GM19372 (cell line): Measurements from ENCODE around the gene TBXA2R.

Source experiments
- ATAC-seq: cut with Tn5 transposase; IDR thresholded peaks from one replicate; pipeline ENCODE4 v1.9.1; 2021; ENCODE audit warnings: mild to moderate bottlenecking, low read depth, moderate library complexity; ENCODE audit not compliant: unreplicated experiment

The TBXA2R gene

DNA sequence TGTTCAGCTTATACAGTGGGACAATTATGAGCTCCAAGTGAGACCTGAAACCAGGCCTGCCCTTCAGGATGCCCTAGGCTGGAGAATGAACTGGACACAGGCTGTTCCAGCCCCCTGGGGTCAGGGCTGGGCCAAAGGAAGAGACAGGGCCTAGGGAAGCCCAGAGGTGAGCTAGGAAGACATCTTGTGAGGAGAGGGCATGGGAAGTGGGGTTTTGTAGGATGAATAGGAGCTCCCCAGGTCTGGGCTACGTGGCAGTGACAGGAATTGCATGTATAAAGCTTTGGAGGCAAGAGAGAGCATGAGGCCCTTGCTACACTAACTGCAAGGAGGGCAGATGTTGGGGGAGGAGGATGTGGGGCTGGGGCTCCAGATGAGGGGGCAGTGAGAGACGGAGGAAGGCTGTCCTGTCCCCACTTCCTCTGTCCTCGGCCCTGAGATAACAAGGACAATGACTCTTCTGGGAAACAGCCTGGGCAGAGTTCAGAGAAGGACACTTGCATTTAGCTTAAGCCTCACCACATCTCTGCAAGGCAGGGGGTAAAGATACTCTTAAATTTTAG is 1.5 kb upstream of the TBXA2R start:
- no peak for ATAC-seq

DNA sequence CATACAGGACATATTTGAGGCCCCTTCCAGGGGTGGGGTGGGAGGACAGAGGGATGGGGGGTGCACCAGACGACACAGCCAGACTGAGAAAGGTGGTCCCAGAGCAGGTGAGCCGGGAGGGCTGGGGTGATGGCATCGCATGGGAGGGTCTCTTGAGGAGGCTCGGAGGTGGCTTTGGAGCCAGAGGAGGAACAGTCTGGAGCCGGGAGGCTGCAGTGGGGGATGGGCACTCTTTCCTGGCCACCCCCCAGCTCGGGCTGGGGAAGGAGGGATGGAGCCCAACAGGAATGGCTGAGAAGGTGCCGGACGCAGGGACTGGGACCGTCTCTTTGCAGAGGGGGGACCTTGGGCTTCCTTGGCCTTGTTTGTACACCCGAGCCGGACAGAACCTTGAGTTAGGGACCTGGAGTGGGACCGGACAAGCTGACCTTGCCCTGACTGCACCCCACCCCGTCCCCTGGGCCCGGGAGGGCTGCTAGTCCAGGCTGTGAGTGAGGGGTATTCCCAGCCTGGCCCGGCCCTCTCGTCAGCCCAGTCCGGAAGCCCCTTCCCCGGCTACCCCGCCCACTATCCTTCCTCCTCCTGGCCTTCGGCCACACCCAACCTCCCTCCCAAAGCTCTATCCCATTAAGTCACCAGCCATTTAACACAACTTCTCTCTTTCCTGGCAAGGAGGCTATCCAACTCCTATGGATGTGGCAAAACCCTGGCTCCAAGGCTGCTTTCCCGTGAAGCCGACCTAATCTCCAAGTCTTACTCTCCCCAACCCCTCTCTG is 816 bp upstream of the TBXA2R start:
- ATAC-seq = no peak

DNA sequence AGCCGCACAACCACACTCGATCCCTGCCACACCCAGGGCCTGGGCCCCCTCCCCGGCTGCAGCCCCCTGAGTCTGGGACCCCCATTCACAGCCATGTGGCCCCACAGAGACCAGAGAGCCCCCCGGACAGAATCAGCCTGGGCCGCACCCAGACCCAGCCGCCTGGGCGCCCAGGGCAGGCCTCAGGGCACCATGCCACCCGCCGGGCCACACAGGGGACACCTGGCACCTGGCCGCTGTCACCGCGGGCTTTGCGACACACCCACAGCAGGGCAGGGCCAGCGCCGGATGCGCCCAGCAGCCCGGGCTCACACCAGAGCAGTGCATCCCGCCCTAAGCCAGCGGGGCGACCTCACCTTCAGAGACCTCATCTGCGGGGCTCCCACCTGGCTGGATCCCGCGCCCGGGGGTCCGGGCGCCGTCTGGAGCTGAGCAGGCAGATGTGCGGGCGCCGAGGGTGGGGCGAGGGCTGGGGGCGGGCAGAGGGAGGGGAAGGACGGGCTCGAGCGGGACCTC is 443 bp downstream of the TBXA2R start:
- ATAC-seq = no peak

DNA sequence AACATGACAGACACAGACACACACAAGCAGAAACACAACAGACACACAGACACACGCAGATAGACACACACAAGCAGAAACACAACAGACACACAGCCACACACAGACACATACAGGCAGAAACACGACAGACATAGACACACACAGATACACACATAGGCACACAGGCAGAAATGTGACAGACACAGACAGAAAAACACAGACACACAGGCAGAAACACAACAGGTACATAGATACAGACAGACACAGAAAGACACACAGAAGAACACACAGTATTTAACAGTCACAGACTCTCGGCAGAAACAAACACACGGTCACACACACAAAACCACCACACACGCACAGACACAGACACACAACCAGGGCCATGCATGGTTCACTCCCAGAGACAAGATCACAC is 905 bp downstream of the TBXA2R start:
- no peak for ATAC-seq

DNA sequence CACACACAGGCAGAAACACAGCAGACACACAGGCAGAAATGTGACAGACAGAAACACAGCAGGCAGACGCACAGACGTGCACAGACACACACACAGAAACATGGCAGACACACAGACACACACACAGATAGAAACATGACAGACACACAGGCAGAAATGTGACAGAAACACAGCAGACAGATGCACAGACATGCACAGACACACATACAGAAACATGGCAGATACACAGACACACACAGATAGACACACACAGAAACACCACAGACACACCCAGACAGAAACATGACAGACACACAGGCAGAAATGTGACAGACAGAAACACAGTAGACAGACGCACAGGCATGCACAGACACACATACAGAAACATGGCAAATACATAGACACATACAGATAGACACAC is 1.3 kb downstream of the TBXA2R start:
- ATAC-seq = no peak

DNA sequence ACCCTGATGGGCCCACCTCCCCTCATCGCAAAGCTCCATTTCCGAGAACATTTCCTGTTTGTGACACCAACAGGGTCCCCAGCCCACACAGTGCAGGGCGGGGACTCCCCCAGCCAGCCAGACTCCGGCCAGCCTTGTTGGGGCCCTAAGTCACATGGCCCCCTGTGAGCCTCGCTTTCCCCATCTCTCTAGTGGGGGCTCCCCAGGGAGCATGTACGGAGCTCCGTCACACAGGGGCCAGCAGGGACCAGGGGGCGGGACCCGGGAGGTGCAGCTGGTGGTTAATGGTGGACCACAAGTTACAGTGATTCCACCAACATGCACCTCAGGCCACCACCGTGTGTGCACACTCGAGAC is 1.7 kb downstream of the TBXA2R start:
- ATAC-seq = no peak

DNA sequence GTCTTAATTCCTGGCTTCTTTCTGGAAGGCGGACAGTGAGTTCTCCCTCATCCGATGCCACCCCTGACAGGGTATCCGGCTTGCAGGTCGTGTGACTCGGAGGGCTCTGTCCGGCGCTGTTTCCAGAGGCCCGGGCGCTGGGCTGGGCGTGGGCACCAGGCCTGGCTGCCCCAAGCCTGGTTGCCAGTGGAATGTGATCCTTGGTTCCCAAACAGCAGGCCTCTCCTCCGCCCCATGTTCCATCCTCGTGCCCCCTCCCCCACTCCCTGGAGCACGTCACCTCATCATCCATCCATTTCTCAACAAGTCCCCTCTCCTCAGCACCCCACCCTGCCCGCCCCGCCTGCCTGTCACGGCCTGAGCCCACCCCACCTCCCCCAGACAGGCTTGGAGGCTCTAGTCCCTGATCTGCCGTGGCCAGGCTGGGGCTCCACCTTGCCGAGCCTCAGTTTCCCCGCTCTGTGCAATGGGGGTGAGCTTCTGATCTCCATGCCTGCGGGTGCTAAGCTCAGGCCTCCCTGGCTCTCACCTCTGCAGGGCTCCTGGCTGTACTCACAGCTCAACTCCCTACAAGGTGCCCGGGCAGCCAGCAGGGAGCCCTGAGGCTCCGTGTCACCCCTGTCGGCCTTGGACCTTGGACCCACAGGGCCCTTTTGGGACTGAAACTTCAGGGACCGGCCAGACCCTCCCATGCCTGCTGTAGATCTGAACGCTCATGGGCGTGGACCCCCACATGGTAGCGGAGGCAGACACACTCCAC is 2.3 kb downstream of the TBXA2R start:
- no peak for ATAC-seq

DNA sequence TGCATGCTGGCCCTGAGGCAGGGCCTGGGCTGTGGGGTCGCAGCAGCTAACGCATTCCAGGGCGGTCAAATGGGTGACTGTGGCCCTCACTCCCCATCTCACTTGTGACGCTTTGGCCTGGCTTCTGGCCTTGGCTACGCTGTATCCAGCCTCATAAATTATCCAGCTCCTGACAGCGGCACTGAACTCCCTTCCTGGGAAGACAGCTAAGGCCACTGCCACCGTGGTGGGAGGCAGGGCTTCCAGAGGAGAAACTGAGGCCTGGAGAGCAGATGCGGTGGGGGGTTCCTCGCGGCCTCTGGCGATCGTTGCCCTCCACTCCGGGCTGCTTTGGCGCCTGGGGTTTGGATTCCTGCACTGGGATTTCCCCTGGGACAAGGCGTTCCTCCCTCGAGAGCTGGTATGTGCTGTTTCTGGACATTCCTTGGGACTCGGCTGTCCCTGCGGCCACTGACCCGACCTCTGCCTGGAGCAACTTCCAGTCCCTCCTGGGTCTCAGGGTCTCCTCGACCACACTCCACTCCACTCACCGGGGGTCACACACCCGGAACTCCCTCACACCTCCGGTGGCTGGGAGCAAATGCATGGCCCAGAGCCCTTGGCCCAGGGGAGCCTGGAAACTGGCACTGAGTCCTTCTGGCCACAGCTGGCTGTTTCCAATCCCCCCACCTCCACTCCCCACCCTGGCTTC is 3.4 kb downstream of the TBXA2R start:
- ATAC-seq = no peak

DNA sequence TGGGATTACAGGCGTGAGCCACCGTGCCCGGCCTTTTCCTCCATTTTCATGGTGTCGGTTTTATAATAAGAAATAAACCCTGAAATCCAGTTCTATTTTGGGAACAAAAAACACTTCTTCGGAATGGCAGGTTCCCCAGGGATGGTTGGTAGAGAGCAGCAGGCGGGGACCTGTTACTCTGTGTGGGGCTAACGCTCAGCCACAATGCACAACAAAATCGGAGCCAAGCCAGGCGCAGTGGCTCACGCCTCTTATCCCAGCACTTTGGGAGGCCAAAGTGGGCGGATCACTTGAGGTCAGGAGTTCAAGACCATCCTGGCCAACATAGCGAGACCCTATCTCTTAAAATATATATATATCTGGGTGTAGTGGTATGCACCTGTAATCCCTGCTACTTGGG is 5.7 kb downstream of the TBXA2R start:
- no peak for ATAC-seq

DNA sequence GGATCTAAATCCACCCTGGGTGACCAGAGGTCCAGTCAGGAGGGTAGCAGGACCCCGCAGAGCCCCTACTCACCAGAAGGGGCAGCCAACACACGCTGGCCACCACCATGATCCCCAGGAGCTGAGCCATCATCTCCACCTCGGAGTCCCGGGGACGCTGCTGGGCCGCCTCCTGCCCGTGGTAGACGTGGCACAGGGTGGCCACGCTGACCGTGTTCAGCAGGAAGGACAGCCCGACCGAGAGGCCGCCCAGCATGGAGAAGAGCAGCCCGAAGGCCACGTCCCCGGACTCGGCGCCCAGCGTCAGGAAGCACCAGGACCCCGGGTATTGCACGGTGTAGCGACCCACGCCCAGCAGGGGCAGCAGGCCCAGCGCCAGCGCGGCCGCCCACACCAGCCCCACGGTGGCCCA is 6.9 kb downstream of the TBXA2R start:
- ATAC-seq = no peak

DNA sequence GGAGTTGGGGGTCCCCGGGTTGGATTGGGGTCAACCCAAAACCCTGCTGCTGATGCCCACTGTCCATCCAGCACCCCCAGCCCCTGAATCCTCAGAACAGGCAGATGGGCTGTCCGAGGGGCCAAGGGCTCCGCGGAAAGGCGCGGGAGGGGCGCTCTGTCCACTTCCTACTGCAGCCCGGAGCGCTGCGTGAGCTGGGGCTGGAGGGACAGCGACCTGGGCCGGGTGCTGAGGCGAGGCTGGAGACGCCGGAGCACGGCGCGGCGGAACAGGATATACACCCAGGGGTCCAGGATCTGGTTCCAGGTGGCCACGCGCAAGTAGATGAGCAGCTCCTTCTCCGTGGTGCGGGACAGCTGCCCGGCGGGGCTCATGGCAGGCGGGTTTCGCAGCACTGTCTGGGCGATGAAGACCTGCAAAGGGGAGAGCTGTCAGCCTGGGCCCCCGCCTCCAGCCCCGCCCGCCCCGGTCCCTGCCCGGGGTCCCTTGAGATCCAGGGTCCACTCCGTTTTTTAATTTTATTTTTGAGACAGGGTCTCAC is 11.1 kb downstream of the TBXA2R start:
- no peak for ATAC-seq

DNA sequence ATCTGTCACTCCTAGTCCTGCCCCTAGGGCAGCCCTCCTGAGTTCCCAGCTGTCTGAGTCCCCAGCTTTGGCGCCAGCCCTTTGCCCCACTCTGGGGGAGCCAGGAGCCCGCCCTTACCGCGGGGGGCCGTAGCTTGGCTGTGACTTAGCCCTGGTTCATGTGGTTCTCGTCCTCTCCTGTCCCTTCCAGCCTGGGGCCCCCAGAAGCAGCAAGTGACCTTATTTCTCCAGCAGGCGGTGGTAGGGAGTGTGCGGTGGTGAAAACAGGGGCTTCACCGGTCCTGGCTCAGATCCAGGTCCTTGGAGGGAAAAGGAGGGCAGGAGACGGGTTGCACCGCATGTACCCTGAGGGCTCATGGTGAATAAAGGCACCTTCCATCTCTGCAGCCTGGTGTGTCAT is 13.5 kb downstream of the TBXA2R start:
- no peak for ATAC-seq

DNA sequence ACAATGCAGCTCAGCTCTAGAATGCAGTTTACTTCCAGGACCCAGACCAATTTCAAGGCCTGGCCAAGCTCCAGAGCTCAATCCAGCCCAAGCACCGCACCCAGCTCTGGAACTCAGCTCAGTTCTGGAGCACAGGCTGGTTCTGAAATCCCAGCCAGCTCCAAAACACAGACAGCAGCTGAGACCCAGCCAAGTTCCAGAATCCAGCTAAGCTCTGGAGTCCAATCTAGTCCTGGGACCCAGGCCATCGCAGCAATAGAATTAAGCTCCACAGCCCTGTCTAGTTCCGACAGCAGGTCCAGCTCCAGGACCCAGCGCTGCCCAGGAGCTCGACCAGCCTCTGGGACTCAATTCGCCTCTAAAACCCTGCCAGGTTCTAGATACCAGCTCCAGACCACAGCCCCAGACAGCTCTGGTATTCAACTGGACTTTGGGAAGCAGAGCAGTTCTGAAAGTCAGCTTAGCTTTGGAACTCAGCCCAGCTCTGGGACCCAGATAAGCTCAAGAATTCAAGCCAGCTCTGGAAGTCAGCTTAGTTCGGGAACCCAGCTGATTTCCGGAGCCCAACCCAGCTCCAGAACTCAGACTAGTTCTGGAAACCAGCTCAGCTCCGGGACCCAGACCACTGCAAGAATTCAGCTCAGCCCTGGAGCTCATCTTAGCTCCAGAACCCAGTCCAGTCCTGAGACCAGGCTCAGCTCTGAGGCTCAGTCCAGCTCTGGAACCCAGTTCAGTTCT is 14.6 kb downstream of the TBXA2R start:
- ATAC-seq = no peak

DNA sequence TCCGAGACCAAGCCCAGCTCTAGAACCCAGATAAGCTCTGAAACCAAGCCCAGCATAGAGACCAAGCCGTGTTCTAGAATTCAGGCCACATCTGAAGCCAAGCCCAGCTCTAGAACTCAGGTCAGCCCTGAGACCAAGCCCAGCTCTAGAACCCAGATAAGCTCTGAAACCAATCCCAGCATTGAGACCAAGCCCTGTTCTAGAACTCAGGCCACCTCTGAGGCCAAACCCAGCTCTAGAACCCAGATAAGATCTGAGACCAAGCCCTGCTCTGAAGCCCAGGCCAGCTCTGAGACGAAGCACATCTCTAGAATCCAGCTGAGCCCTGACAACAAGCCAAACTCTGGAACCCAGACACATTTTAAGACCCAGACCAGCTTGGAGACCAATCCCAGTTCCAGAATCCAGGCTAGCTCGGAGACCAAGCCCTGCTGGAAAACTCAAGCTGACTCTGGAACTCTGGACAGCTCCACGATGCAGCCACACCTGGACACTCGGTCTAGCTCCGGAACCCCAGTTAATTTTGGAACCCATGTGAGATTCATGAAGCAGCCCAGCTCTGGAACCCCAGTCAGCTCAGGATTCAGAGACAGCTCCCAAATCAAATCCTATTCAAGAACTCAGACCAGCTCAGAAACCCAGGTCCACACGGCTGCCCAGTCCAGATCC is 15.6 kb downstream of the TBXA2R start:
- ATAC-seq = no peak

DNA sequence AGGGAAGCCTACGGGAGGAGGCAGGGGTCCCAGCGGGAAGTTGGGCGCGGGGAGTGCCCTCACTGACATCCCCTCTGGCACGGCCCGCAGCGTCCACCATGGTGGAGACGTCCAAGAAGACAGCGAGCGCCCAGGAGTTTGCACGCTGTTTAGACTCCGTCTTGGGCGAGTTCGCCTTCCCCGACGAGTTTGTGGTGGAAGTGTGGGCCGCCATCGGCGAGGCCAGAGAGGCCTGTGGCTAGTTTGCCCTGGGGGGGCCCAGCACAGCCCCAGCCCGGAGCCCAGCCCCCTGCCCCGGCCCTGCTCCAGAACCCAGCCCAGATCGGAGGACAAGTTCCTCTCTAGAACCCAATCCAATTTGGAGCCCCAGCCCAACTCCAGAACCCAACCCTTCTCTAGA is 16.7 kb downstream of the TBXA2R start:
- no peak for ATAC-seq

DNA sequence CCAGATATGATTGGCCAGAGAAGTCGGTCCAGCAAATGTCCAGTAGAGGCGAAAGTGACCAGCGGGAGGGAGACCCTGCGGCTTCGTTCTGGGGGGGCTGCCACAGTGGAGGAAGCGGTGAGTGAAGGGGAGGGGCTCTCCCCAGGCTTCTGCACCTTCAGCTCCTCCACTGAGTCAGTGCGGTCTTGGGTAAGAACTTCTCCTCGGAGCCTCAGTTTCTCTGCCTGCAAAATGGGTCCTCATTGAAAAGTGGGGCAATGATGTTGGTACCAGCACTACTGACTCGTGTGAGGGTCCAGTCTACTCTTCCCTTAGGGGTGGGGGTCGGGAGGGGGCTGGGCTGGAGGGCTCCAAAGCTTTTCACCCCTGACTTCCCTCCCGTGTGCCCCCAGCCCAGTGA is 17.2 kb downstream of the TBXA2R start:
- ATAC-seq = no peak

DNA sequence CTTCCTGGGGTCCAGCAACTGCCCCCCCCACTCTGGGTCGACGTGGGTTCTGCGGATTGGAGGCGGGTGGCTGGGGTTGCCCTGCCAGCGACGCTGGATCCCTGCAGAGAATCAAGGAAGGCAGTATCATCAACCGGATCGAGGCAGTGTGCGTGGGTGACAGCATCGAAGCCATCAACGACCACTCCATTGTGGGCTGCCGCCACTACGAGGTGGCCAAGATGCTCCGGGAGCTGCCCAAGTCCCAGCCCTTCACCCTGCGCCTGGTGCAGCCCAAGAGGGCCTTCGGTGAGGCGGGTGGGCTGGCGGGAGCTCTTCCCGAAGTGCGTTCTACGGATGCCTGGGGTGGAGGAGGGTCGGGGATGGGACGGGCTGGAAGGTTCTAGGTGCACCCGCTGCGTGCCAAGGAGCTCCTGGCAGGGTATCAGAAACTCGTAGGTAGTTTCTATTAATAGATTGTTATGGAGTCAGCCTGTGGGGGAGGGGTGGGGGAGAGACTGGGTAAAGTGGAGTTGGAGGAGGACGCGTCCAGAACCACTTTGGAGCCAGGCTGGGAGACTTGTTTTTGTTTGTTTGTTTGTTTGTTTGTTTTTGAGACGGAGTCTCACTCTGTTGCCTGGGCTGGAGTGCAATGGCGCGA is 19.8 kb downstream of the TBXA2R start:
- no peak for ATAC-seq

DNA sequence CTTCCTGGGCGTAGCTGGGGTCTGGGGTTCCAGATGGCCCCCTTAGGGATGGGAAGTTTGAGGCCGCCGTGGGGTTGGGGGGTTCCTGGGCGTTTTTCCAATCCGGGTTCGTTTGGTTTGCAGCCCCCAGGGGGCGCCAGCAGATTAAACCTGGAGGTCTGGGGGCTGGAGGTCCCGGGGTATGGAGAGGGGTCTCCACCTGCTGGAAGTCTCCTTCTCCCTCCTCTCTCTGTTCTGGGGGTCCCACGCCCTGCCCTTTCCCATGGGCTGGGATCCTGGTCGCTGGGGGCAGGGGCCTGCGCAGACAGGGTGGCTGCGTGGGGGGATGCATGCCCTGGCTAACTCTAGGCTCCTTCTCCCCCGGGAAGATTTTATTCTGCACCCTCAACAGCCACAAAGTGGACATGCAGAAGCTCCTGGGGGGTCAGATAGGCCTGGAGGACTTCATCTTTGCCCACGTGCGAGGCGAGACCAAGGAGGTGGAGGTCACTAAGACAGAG is 20.5 kb downstream of the TBXA2R start:
- no peak for ATAC-seq
